HUES48 (cell line): ENCODE results near the gene LAPTM5.

Source experiments
- H3K27ac ChIP-seq: one replicate; pipeline ENCODE4 v1.7.0; 2013; ENCODE audit warnings: low read depth, low read length, inconsistent platforms
- H3K27me3 ChIP-seq: 2 replicates; pipeline ENCODE4 v1.6.1; 2013; ENCODE audit warnings: mild to moderate bottlenecking, low read length; ENCODE audit not compliant: control insufficient read depth, insufficient read depth
- H3K36me3 ChIP-seq: 2 replicates; pipeline ENCODE4 v1.6.1; 2013; ENCODE audit warnings: low read length; ENCODE audit not compliant: control insufficient read depth, insufficient read depth
- H3K4me1 ChIP-seq: 2 replicates; pipeline ENCODE4 v1.6.1; 2013; ENCODE audit warnings: mild to moderate bottlenecking, low read length; ENCODE audit not compliant: control insufficient read depth, insufficient read depth
- H3K4me3 ChIP-seq: 2 replicates; pipeline ENCODE4 v1.5.1; 2013; ENCODE audit warnings: mild to moderate bottlenecking, low read depth, low read length
- H3K9ac ChIP-seq: 2 replicates; pipeline ENCODE4 v1.6.1; 2013; ENCODE audit warnings: mild to moderate bottlenecking, low read depth, low read length, moderate library complexity
- H3K9me3 ChIP-seq: 2 replicates; pipeline ENCODE4 v1.6.1; 2013; ENCODE audit warnings: low read length; ENCODE audit not compliant: control insufficient read depth, insufficient read depth

The LAPTM5 gene

GRCh38 chr1:30777060-30777903 lies 19.7 kb upstream of the LAPTM5 start:
- no peaks in the 10 kb centered on the region for H3K9me3 ChIP-seq
- no peak overlapping the region for H3K9ac ChIP-seq
- no peaks in the 10 kb centered on the region for H3K27me3 ChIP-seq
- no peak overlapping the region for H3K4me3 ChIP-seq
- H3K4me1 ChIP-seq, result no peaks in the 10 kb centered on the region
- no peaks in the 10 kb centered on the region for H3K36me3 ChIP-seq
- no peak overlapping the region for H3K27ac ChIP-seq

GRCh38 chr1:30776097-30777059 lies 18.8 kb upstream of the LAPTM5 start:
- Histone ChIP-seq H3K27me3 (no peaks in the 10 kb centered on the region), H3K27ac (no peak overlapping the region), H3K9me3 (no peaks in the 10 kb centered on the region), H3K9ac (no peak overlapping the region), H3K36me3 (no peaks in the 10 kb centered on the region), H3K4me1 (no peaks in the 10 kb centered on the region), H3K4me3 (no peak overlapping the region)

GRCh38 chr1:30775433-30775975 lies 17.9 kb upstream of the LAPTM5 start:
- Histone ChIP-seq H3K9me3 (no peaks in the 10 kb centered on the region), H3K4me3 (no peak overlapping the region), H3K27me3 (no peaks in the 10 kb centered on the region), H3K9ac (no peak overlapping the region), H3K4me1 (no peaks in the 10 kb centered on the region), H3K36me3 (no peaks in the 10 kb centered on the region), H3K27ac (no peak overlapping the region)

GRCh38 chr1:30774550-30775432 lies 17.2 kb upstream of the LAPTM5 start:
- no peaks in the 10 kb centered on the region for H3K9me3 ChIP-seq
- H3K27me3 ChIP-seq, result no peaks in the 10 kb centered on the region
- no peaks in the 10 kb centered on the region for H3K36me3 ChIP-seq
- H3K9ac ChIP-seq, result no peak overlapping the region
- H3K4me1 ChIP-seq, result no peaks in the 10 kb centered on the region
- no peak overlapping the region for H3K4me3 ChIP-seq
- no peak overlapping the region for H3K27ac ChIP-seq

GRCh38 chr1:30773722-30774358 lies 16.3 kb upstream of the LAPTM5 start:
- Histone ChIP-seq H3K4me1 (no peaks in the 10 kb centered on the region), H3K36me3 (no peaks in the 10 kb centered on the region), H3K27me3 (no peaks in the 10 kb centered on the region), H3K9me3 (no peaks in the 10 kb centered on the region), H3K9ac (no peak overlapping the region), H3K27ac (no peak overlapping the region), H3K4me3 (no peak overlapping the region)

- no peaks in the 10 kb centered on the region for H3K27me3 ChIP-seq
- no peak overlapping the region for H3K9ac ChIP-seq
- H3K36me3 ChIP-seq, result no peaks in the 10 kb centered on the region
- H3K4me1 ChIP-seq, result no peaks in the 10 kb centered on the region
- no peaks in the 10 kb centered on the region for H3K9me3 ChIP-seq
- no peak overlapping the region for H3K4me3 ChIP-seq
- H3K27ac ChIP-seq, result no peak overlapping the region
These were observed 13.4 kb upstream of the LAPTM5 start for GRCh38 chr1:30771005-30771404.

- no peak overlapping the region for H3K27ac ChIP-seq
- no peaks in the 10 kb centered on the region for H3K4me1 ChIP-seq
- no peaks in the 10 kb centered on the region for H3K27me3 ChIP-seq
- no peaks in the 10 kb centered on the region for H3K36me3 ChIP-seq
- no peak overlapping the region for H3K9ac ChIP-seq
- H3K4me3 ChIP-seq, result no peak overlapping the region
- no peaks in the 10 kb centered on the region for H3K9me3 ChIP-seq
These were observed 12.6 kb upstream of the LAPTM5 start for GRCh38 chr1:30770150-30770549.

GRCh38 chr1:30768830-30769718 lies 11.5 kb upstream of the LAPTM5 start:
- no peak overlapping the region for H3K9ac ChIP-seq
- H3K4me3 ChIP-seq, result no peak overlapping the region
- H3K4me1 ChIP-seq, result no peaks in the 10 kb centered on the region
- H3K27me3 ChIP-seq, result no peaks in the 10 kb centered on the region
- H3K36me3 ChIP-seq, result no peaks in the 10 kb centered on the region
- no peak overlapping the region for H3K27ac ChIP-seq
- no peaks in the 10 kb centered on the region for H3K9me3 ChIP-seq

GRCh38 chr1:30768159-30768829 lies 10.7 kb upstream of the LAPTM5 start:
- Histone ChIP-seq H3K4me1 (no peaks in the 10 kb centered on the region), H3K9me3 (no peaks in the 10 kb centered on the region), H3K27ac (no peak overlapping the region), H3K36me3 (no peaks in the 10 kb centered on the region), H3K4me3 (no peak overlapping the region), H3K27me3 (no peaks in the 10 kb centered on the region), H3K9ac (no peak overlapping the region)
